ENCODE data around the gene CCDC177. TPM values are rescaled to one million over a fixed set of nuclear protein-coding genes. Genes with fewer than 3 reads are reported as not detected.

The CCDC177 gene
- total RNA-seq, 1 donor from 2014 or later, result 0.13 TPM

DNA sequence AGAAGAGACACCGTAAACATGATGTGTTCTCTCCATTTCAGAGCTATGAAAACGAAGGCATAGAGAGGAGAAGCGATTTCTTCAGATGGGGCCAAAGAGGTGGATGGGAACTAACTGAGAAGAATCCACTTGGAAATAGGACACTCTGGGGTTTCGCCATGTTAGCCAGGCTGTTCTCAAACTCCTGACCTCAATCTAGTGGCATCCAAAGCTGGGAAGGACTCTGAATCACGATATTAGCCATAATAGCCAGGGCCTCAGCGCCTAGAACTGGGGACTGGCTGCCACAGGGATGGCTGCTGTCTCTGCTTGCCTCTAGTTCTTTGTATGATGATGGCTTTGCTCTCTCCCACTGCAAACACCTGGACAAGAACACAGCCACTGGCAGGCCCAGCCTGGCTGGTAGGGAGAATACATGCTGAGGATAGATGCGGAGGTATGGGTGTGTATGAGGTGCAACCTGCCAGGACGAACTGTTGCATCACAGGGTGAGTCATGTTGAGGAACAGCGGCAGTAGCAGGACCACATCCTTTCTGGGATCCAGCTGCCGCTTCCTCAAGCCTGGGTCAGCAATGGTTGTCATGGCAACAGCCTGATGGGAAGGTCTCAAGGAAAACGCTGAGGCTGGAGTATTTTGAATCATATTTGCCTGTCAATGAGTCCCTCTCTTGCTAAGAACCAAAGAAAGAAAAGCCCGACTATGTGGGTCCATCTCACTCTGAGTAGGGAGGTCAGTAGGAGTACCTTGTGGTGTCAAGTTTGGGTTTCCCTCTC, 31.1 kb downstream of the CCDC177 start:
- TF ChIP-seq, protein P1, sequence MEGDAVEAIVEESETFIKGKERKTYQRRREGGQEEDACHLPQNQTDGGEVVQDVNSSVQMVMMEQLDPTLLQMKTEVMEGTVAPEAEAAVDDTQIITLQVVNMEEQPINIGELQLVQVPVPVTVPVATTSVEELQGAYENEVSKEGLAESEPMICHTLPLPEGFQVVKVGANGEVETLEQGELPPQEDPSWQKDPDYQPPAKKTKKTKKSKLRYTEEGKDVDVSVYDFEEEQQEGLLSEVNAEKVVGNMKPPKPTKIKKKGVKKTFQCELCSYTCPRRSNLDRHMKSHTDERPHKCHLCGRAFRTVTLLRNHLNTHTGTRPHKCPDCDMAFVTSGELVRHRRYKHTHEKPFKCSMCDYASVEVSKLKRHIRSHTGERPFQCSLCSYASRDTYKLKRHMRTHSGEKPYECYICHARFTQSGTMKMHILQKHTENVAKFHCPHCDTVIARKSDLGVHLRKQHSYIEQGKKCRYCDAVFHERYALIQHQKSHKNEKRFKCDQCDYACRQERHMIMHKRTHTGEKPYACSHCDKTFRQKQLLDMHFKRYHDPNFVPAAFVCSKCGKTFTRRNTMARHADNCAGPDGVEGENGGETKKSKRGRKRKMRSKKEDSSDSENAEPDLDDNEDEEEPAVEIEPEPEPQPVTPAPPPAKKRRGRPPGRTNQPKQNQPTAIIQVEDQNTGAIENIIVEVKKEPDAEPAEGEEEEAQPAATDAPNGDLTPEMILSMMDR (IDR thresholded peaks at IDR 0.05; ENCODE audit: insufficient read depth, low read length, poor library complexity, severe bottlenecking), result no peak
- H3K36me3 ChIP-seq (ENCODE audit: control insufficient read depth, insufficient read depth, low read length), result no peaks in the 10 kb centered on the region
- peak; percentile 90 for DNase-seq (ENCODE audit: low read depth)

DNA sequence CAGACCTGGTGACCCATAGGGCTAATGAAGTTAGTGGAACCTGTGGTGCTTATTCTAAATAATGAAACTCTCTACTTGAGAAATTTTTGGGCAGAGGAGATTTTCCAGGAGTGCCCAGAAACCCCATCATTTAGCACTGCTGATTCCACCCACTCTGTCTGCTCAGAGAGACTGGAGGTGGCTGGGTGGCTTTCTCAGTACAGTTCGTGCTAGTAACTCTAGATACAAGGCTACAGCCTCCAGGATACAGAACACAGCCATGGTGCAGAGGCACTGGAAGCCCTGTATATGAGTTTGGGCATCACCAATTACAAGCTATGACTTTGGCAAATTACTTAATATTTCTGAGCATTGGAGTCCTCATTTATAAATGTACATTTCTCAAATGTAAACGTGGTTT, 32.4 kb downstream of the CCDC177 start:
- TF ChIP-seq, protein P1 (IDR thresholded peaks at IDR 0.05; ENCODE audit: insufficient read depth, low read length, poor library complexity, severe bottlenecking), result no peak

More for the DNA sequence above, 31.1 kb downstream of the CCDC177 start:
- H3K4me3 ChIP-seq (ENCODE audit: low read depth, low read length), result no peak overlapping the region
- peaks cover 4% of the 10 kb centered on the region for H3K27me3 ChIP-seq (ENCODE audit: control insufficient read depth, insufficient read depth, low read length)

DNA sequence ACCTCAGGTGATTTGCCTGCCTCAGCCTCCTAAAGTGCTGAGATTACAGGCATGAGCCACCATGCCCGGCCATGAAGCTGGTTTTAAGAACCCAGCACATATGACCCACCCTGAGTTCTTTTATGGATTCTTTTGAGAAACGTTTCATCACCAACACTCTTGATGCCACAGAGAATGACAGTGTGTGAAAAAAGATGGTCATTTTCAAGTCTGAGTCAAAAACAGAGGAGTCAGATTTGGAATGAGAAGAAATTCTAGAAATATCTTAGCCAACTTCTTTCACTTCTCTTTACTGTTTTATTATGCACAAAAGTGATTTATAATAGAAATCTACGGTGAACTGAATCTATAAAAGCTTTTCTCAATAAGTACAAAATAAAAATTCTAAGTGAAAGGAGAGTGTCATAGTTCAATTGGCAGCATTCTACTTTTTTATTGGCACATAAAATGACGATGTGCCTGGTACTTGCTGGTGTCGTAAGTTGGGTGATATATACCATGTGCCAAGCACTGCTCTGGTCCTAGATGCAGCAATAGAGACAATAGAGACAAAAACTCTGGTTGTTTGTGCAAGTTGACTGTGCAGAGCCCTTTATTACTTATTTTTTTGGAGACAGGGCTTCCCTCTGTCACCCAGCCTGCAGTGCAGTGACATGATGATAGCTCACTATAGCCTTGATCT, 33.9 kb downstream of the CCDC177 start:
- no peaks in the 10 kb centered on the region for H3K27me3 ChIP-seq (ENCODE audit: control insufficient read depth, insufficient read depth, low read length)
- no peak overlapping the region for H3K4me3 ChIP-seq (ENCODE audit: low read depth, low read length)
- no peaks in the 10 kb centered on the region for H3K36me3 ChIP-seq (ENCODE audit: control insufficient read depth, insufficient read depth, low read length)
- DNase-seq (ENCODE audit: low read depth), result no peak
- TF ChIP-seq, protein P1 (IDR thresholded peaks at IDR 0.05; ENCODE audit: insufficient read depth, low read length, poor library complexity, severe bottlenecking), result no peak

More for the DNA sequence above, 32.4 kb downstream of the CCDC177 start:
- Histone ChIP-seq H3K36me3 (ENCODE audit: control insufficient read depth, insufficient read depth, low read length) (no peaks in the 10 kb centered on the region), H3K27me3 (ENCODE audit: control insufficient read depth, insufficient read depth, low read length) (no peaks in the 10 kb centered on the region), H3K4me3 (ENCODE audit: low read depth, low read length) (no peak overlapping the region)
- DNase-seq (ENCODE audit: low read depth), result no peak

DNA sequence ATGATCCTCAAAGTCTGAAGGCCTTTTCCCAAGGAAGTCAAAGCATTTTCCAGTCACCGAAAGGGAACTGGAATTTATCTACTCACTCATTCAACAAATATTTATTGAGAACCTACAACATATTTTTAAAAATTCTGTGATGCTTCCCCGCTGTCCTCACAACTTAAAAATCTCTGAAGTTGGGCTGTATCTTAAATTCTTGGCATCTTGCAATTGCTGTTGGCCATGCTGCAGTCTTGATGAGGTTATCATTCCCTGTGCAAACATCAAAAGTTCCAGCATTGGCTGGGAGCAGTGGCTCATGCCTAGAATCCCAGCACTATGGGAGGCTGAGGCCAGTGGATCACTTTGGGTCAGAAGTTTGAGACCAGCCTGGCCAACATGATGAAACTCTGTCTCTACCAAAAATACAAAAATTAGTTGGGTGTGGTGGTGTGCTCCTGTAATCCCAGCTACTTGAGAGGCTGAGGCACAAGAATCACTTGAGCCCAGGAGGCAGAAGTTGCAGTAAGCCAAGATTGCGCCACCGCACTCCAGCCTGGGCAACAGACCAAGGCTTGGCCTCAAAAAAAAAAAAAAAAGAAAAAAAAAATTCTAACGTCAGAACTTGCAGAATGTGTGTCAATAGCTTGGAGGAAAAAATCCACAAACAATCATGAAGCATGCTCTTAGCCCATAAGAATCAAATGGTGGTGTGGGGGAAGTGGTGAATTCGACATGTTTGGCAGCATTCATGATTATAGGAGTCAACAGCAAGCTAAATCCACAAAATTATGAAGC, 34.9 kb downstream of the CCDC177 start:
- TF ChIP-seq, protein P1 (IDR thresholded peaks at IDR 0.05; ENCODE audit: insufficient read depth, low read length, poor library complexity, severe bottlenecking), result no peak
- Histone ChIP-seq H3K36me3 (ENCODE audit: control insufficient read depth, insufficient read depth, low read length) (no peaks in the 10 kb centered on the region), H3K27me3 (ENCODE audit: control insufficient read depth, insufficient read depth, low read length) (no peaks in the 10 kb centered on the region), H3K4me3 (ENCODE audit: low read depth, low read length) (no peak overlapping the region)
- DNase-seq (ENCODE audit: low read depth), result no peak

DNA sequence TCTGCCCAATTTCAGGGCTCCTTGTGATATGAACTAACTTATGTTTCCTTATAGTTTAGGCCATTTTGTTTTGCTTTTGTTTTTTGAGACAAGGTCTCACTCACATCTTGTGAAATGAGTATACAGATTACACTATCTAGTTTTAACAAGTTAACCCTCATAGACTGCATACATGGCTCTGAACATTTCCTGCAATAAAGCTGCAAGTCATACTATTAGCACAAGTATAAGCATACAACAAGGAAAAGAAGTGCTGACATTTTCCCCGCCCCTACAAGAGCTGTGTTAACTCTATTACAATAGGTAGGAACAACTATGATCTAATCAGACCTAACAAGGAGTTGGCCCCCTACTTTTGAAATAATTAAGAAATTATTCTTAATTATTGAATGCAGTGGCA, 35.9 kb downstream of the CCDC177 start:
- no peak overlapping the region for H3K4me3 ChIP-seq (ENCODE audit: low read depth, low read length)
- TF ChIP-seq, protein P1 (IDR thresholded peaks at IDR 0.05; ENCODE audit: insufficient read depth, low read length, poor library complexity, severe bottlenecking), result no peak
- no peaks in the 10 kb centered on the region for H3K36me3 ChIP-seq (ENCODE audit: control insufficient read depth, insufficient read depth, low read length)
- H3K27me3 ChIP-seq (ENCODE audit: control insufficient read depth, insufficient read depth, low read length), result no peaks in the 10 kb centered on the region
- DNase-seq (ENCODE audit: low read depth), result no peak
